Endodermal cell (in vitro differentiated cells): ENCODE data around the gene C3orf70. TPM values are rescaled to one million over a fixed set of nuclear protein-coding genes. Genes with fewer than 3 reads are reported as not detected.

ENCODE experiments used
- DNase-seq: peaks from one replicate; pipeline ENCODE4 v3.0.0-alpha.2; 2017
- H3K27ac ChIP-seq: 2 replicates; pipeline ENCODE4 v1.5.1; 2013; ENCODE audit warnings: mild to moderate bottlenecking, low read depth, low read length, moderate library complexity
- H3K27me3 ChIP-seq: 2 replicates; pipeline ENCODE4 v1.6.1; 2013; ENCODE audit warnings: mild to moderate bottlenecking, low read length, moderate library complexity; ENCODE audit not compliant: insufficient read depth, control insufficient read depth, poor library complexity, severe bottlenecking
- H3K36me3 ChIP-seq: 2 replicates; pipeline ENCODE4 v1.7.0; 2013; ENCODE audit warnings: mild to moderate bottlenecking, low read length, moderate library complexity; ENCODE audit not compliant: control insufficient read depth, insufficient read depth
- H3K4me1 ChIP-seq: one replicate; pipeline ENCODE4 v1.7.0; 2013; ENCODE audit warnings: low read length; ENCODE audit not compliant: control insufficient read depth, insufficient read depth
- H3K4me3 ChIP-seq: 2 replicates; pipeline ENCODE4 v1.5.1; 2013; ENCODE audit warnings: mild to moderate bottlenecking, low read length, moderate library complexity
- H3K9ac ChIP-seq: 2 replicates; pipeline ENCODE4 v1.6.1; 2013; ENCODE audit warnings: mild to moderate bottlenecking, low read length, moderate library complexity; ENCODE audit not compliant: poor library complexity, severe bottlenecking; ENCODE audit errors: extremely low read depth
- H3K9me3 ChIP-seq: 2 replicates; pipeline ENCODE4 v1.6.1; 2013; ENCODE audit warnings: mild to moderate bottlenecking, low read length, moderate library complexity; ENCODE audit not compliant: control insufficient read depth
- H3K27ac Mint-ChIP-seq: 2 replicates; pipeline ENCODE4 v1.8.0; 2020; ENCODE audit warnings: mixed read lengths
- H3K27me3 Mint-ChIP-seq: 2 replicates; pipeline ENCODE4 v1.8.0; 2021; ENCODE audit warnings: mild to moderate bottlenecking, mixed read lengths; ENCODE audit not compliant: insufficient read depth
- H3K36me3 Mint-ChIP-seq: 2 replicates; pipeline ENCODE4 v1.8.0; 2020; ENCODE audit warnings: low read depth, mixed read lengths
- H3K4me1 Mint-ChIP-seq: 2 replicates; pipeline ENCODE4 v1.8.0; 2020; ENCODE audit warnings: mixed read lengths
- H3K4me3 Mint-ChIP-seq: 2 replicates; pipeline ENCODE4 v1.8.0; 2020; ENCODE audit warnings: mild to moderate bottlenecking, moderate library complexity, mixed read lengths
- H3K9me3 Mint-ChIP-seq: 2 replicates; pipeline ENCODE4 v1.8.0; 2020; ENCODE audit warnings: mild to moderate bottlenecking, mixed read lengths
- WGBS, 2 experiments: methylation state at CpG; one replicate each; pipeline versions ENCODE4 v1.1.5 to v1.1.7; 2013; ENCODE audit warnings: missing lambda C conversion rate in 2 of 2, mixed read lengths in 1 of 2; ENCODE audit not compliant: insufficient coverage in 1 of 2, insufficient read length in 1 of 2; 5-methylcytosine and 5-hydroxymethylcytosine counted together
- total RNA-seq, 2 donors: library from RNA; stranded (reverse); fragmentation: NEBNext Ultra II Directional in 1 of 2; extraction: Animal tissue kit (Norgen Biotek cat#: 25700) in 1 of 2; gene quantifications; 2 replicates in 1 of 2; 3 replicates in 1 of 2; pipeline ENCODE4 v1.2.1, GENCODE V29; 2021
- TF ChIP-seq, protein P1 (sequence below): fragments of 200-600 bp; sonication (generic); conservative IDR thresholded peaks from 2 replicates; pipeline ENCODE4 v1.5.0; 2021; ENCODE audit warnings: antibody characterized with exemption, mild to moderate bottlenecking

Gene C3orf70
- total RNA-seq, 2 donors from 2014 or later, result 0.88 to 5.0 TPM

GRCh38 chr3:185175370-185175987 lies 22.6 kb upstream of the C3orf70 start:
- DNase-seq, result peak; percentile 77
- no peaks in the 10 kb centered on the region for H3K27me3 Mint-ChIP-seq
- 53% methylated on average over 3 to 15 of the region's 15 CpGs for WGBS, 2 experiments

DNA sequence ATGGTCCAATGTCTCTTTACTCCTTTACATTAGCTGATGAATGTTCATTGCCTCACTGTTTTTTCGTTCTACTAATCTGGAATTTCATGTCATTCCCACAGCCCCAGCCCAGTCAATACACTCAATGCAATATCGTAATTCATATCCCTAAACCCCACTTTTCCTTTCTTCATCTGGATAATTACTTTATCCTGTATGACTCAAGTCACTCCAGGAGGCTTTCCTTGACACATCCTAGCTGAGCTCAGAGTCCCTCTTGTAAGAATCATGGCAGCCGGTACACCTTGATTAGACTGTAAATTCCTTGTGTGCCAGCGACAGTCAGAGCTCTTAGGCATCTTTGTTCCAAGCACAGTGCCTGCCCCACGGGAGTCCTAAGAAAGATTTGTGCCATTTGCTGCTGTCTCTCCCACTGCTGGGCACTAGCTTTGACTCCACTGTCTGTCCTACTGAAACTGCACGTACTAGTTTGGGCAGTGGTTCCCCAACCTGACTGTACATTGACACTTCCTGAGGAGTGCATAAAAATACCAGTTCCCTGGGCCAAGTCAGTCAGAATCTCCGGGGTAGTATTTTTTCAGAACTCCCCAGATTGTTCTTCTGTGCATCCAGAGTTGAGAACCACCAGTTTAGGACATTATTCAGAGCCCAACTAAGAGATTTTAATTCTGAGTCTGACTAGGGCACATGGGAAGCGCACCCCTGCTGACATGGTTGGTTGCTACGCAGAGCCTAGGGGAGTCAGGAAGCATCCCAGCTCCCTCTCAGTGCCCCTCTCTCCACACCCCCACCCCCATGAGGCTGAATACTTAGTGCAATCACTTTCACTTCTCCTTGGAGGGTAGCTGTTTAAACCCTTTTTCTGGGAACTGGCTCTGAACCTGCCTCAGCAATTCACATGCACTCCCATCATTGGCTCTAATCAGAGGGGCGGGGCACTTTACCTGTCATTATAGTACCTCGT lies 19.5 kb upstream of the C3orf70 start:
- DNase-seq, result no peak
- TF ChIP-seq, protein P1, sequence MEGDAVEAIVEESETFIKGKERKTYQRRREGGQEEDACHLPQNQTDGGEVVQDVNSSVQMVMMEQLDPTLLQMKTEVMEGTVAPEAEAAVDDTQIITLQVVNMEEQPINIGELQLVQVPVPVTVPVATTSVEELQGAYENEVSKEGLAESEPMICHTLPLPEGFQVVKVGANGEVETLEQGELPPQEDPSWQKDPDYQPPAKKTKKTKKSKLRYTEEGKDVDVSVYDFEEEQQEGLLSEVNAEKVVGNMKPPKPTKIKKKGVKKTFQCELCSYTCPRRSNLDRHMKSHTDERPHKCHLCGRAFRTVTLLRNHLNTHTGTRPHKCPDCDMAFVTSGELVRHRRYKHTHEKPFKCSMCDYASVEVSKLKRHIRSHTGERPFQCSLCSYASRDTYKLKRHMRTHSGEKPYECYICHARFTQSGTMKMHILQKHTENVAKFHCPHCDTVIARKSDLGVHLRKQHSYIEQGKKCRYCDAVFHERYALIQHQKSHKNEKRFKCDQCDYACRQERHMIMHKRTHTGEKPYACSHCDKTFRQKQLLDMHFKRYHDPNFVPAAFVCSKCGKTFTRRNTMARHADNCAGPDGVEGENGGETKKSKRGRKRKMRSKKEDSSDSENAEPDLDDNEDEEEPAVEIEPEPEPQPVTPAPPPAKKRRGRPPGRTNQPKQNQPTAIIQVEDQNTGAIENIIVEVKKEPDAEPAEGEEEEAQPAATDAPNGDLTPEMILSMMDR, result no peak
- 85 to 88% methylated on average over 9 to 11 of the region's 11 CpGs for WGBS, 2 experiments
- no peak overlapping the region for H3K27ac ChIP-seq
- Mint-ChIP-seq H3K4me1 (peaks cover 11% of the 10 kb centered on the region), H3K36me3 (no peaks in the 10 kb centered on the region), H3K4me3 (no peak overlapping the region), H3K9me3 (no peaks in the 10 kb centered on the region), H3K27me3 (no peaks in the 10 kb centered on the region), H3K27ac (no peak overlapping the region)
- peaks cover 13% of the 10 kb centered on the region for H3K4me1 ChIP-seq
- no peak overlapping the region for H3K4me3 ChIP-seq
- no peaks in the 10 kb centered on the region for H3K27me3 ChIP-seq
- H3K9me3 ChIP-seq, result no peaks in the 10 kb centered on the region
- no peak overlapping the region for H3K9ac ChIP-seq
- H3K36me3 ChIP-seq, result no peaks in the 10 kb centered on the region

More at GRCh38 chr3:185175370-185175987, 22.6 kb upstream of the C3orf70 start:
- Histone ChIP-seq H3K9me3 (no peaks in the 10 kb centered on the region), H3K36me3 (no peaks in the 10 kb centered on the region), H3K4me3 (peak overlapping the region; percentile 54), H3K9ac (no peak overlapping the region), H3K27me3 (peaks cover 4% of the 10 kb centered on the region), H3K4me1 (peaks cover 13% of the 10 kb centered on the region), H3K27ac (peak overlapping the region; percentile 82)
- TF ChIP-seq, protein P1, result no peak
- Mint-ChIP-seq H3K4me1 (peaks cover 11% of the 10 kb centered on the region), H3K9me3 (no peaks in the 10 kb centered on the region), H3K4me3 (peak overlapping the region; percentile 13), H3K36me3 (no peaks in the 10 kb centered on the region), H3K27ac (peak overlapping the region; percentile 86)

DNA sequence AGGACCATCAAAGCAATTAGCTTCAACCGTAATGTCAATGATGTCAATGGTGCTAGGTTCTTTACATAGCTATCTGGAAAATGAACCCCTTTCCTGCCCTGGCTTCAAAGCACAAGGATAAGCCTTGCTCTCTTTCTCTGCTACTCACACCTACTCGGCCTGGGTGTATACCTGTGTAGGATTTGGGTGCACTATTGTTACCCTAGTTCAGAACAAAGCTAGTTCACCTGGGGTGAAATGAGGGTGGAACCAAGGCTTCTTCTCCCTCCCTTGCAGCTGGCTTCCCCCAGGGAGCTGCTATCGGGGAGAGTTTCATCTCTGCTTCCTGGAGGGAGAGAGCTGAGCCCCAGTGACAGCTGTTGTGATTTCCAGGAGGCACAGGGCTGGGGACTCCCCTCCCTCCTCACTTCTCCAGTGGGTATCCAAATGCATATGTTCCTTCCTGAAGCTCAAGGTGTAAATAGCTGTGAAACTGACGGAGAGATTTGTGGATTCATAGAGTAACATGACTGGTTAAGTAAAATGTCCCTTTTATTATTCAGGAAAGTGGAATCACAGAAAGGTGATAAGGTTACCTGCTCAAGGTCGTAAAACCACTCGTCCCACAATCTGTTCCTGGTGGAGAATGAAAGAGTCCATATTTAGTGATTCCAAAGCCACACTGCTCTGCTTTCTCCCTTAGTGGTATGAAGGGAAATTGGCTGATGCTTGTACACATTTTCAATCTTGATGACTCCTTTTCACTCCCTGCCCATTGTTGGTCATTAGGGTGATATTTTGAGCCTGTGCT lies 11.8 kb upstream of the C3orf70 start:
- no peaks in the 10 kb centered on the region for H3K27me3 Mint-ChIP-seq
- H3K27me3 ChIP-seq, result peaks cover 5% of the 10 kb centered on the region
- H3K4me3 Mint-ChIP-seq, result no peak overlapping the region
- H3K9me3 ChIP-seq, result no peaks in the 10 kb centered on the region
- no peak for DNase-seq
- H3K4me1 Mint-ChIP-seq, result peaks cover 7% of the 10 kb centered on the region
- no peaks in the 10 kb centered on the region for H3K36me3 ChIP-seq
- H3K4me1 ChIP-seq, result no peaks in the 10 kb centered on the region
- no peak overlapping the region for H3K27ac ChIP-seq
- no peak overlapping the region for H3K27ac Mint-ChIP-seq
- TF ChIP-seq, protein P1, result no peak
- no peaks in the 10 kb centered on the region for H3K9me3 Mint-ChIP-seq
- no peak overlapping the region for H3K4me3 ChIP-seq
- no peak overlapping the region for H3K9ac ChIP-seq
- H3K36me3 Mint-ChIP-seq, result no peaks in the 10 kb centered on the region
- WGBS, 2 experiments, result 83 to 86% methylated on average over 1 to 6 of the region's 6 CpGs
